Stomach smooth muscle (tissue), 2 donors: ENCODE data around the gene CFAP100.

Experiments used
- H3K27ac ChIP-seq: one replicate; pipeline ENCODE4 v1.7.0; 2013; ENCODE audit warnings: mild to moderate bottlenecking, low read length, inconsistent platforms
- H3K27me3 ChIP-seq, 2 donors: one replicate each; pipeline ENCODE4 v1.7.0; 2013; ENCODE audit warnings: low read length in 2 of 2; ENCODE audit not compliant: insufficient read depth in 2 of 2, control insufficient read depth in 1 of 2
- H3K36me3 ChIP-seq, 2 donors: one replicate each; pipeline ENCODE4 v1.7.0; 2013; ENCODE audit warnings: low read length in 2 of 2; ENCODE audit not compliant: control insufficient read depth in 2 of 2, insufficient read depth in 2 of 2
- H3K4me1 ChIP-seq: one replicate; pipeline ENCODE4 v1.7.0; 2013; ENCODE audit warnings: low read length; ENCODE audit not compliant: control insufficient read depth, insufficient read depth
- H3K4me3 ChIP-seq, 2 donors: one replicate each; pipeline ENCODE4 v1.7.0; 2013; ENCODE audit warnings: low read length in 2 of 2
- H3K9ac ChIP-seq, 2 donors: one replicate each; pipeline ENCODE4 v1.7.0; 2013; ENCODE audit warnings: low read length in 2 of 2, mild to moderate bottlenecking in 1 of 2
- H3K9me3 ChIP-seq, 2 donors: one replicate each; pipeline ENCODE4 v1.7.0; 2013; ENCODE audit warnings: low read length in 2 of 2; ENCODE audit not compliant: control insufficient read depth in 2 of 2
- donor health status: healthy.
- donor health status: Pancreatic carcinoma.

Gene CFAP100

DNA sequence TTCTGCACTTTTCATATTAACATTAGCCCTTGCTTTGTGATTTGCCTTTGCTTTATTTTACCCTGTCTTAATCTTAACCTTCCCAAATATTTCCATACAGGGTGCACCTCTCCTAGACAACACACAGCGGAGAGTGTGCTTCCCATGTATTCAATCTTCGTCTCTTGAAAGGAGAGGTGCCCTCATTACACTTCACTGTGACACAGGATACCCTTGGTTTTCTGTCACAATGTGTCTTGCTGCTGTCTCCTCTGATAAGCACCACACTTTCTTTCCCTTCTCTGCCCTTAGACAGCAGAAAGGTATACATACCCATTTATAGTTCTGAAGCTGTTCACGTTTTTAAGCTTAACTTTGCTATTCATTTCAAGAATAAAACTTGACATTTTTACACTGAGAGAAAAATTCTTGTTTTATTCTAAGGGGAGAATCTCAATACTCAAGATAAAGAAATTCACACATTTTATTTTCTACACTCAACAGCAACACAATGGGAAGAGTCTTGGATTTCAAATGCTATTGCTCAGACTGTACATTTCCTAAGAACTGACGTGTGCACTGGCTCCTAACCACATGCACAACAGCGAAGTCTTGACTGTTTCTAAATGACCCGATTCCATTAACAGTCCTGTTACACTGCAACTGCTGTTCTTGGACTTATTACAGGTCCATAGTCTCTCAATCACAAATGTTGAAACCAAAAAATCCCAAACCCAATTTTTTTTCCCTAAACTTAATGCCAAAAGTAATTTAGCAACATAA, 59.9 kb downstream of the CFAP100 start:
- no peaks in the 10 kb centered on the region for H3K27me3 ChIP-seq
- no peak overlapping the region for H3K4me3 ChIP-seq
- H3K27ac ChIP-seq: no peak overlapping the region
- no peak overlapping the region for H3K9ac ChIP-seq
- H3K36me3 ChIP-seq: peaks cover 44 to 50% of the 10 kb centered on the region in 2 donors
- no peaks in the 10 kb centered on the region for H3K4me1 ChIP-seq
- no peaks in the 10 kb centered on the region for H3K9me3 ChIP-seq

DNA sequence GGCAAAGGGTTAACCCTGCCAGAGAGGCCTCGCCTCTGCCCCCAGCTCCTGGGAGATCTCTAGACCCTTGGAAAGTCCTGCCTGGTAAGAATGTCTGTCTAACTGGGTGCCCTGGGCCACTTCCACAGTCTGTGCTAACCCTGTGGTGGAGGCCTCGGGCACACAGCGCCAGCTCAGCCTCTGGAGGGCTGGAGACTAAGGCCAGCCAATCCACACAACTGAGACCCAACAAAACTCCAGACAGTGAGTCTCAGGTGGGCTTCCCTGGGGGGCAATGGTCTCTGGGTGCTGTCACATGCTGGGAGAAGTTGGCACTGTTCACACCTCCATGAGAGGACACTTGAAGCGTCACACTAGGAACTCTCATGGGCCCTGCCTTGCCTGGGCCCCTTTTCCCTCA, 61.5 kb downstream of the CFAP100 start:
- H3K4me3 ChIP-seq: no peak overlapping the region
- no peak overlapping the region for H3K9ac ChIP-seq
- H3K4me1 ChIP-seq: no peaks in the 10 kb centered on the region
- H3K27me3 ChIP-seq: no peaks in the 10 kb centered on the region
- H3K36me3 ChIP-seq: peaks cover 51 to 52% of the 10 kb centered on the region in 2 donors
- no peaks in the 10 kb centered on the region for H3K9me3 ChIP-seq
- no peak overlapping the region for H3K27ac ChIP-seq

DNA sequence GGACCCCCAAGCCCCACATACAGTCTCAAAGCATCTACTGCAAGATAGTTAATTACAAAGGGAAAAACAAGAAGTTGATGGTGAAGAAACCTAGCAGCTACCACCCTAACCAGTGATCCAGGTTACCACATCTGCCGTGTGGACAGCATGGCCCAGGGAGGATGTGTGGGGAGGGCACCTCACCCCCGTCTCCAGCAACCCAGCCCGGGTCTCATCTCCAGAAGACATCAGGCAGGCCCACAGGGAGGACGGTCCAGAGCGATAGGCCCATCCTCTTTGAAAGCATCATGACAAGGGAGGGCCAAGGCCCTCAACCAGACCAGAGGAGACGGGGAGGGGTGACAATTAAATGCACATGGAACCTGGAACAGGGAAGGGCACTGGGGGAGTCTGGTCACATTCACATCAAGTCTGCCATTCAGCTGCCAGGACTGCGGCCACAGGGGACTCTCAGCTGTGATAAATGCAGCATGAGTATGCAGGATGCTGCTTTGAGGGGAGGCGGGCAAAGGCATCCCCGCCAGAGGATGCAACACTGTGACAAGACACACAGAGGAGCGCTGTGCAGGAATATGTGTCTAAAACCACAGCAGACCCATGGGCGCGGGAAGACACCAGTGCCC, 62.2 kb downstream of the CFAP100 start:
- H3K27ac ChIP-seq: no peak overlapping the region

DNA sequence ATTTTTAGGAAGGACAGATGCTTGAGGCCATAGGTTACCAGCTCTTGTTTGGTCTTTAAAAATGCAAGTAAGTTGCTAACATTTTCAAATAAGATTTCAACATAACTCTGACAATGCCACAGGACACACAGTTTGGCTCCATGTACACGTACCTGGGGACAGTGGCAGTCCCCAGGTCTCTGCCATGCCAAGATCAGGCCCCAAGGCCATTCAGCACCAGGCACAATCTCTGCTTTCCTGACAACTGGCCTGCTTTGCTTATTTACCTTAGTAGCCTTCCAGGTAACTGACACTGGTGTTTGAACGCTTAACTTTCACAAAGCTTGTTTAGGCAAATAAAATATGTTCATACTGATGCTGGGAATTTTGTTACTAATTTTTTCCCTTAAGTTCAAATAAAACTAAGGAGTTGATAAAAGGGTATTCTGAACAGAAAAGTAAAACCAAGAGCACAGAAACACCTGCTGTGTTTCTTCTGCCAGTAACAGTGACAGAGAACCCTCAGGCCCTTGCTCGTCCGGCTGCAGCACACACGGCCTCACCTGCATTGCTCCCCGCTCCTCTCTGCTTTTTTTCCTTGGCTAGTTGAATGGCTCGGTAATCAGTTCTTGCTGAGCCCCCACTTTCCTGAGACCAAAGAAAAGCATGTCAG, 64.5 kb downstream of the CFAP100 start:
- no peaks in the 10 kb centered on the region for H3K4me1 ChIP-seq
- no peak overlapping the region for H3K9ac ChIP-seq
- H3K27me3 ChIP-seq: no peaks in the 10 kb centered on the region
- no peaks in the 10 kb centered on the region for H3K9me3 ChIP-seq
- H3K4me3 ChIP-seq: no peak overlapping the region
- no peak overlapping the region for H3K27ac ChIP-seq
- H3K36me3 ChIP-seq: peaks cover 58 to 63% of the 10 kb centered on the region in 2 donors

More for the DNA sequence above, 62.2 kb downstream of the CFAP100 start:
- H3K9me3 ChIP-seq: no peaks in the 10 kb centered on the region
- H3K4me3 ChIP-seq: no peak overlapping the region
- no peak overlapping the region for H3K9ac ChIP-seq
- H3K27me3 ChIP-seq: no peaks in the 10 kb centered on the region
- peaks cover 51 to 53% of the 10 kb centered on the region in 2 donors for H3K36me3 ChIP-seq
- H3K4me1 ChIP-seq: no peaks in the 10 kb centered on the region

DNA sequence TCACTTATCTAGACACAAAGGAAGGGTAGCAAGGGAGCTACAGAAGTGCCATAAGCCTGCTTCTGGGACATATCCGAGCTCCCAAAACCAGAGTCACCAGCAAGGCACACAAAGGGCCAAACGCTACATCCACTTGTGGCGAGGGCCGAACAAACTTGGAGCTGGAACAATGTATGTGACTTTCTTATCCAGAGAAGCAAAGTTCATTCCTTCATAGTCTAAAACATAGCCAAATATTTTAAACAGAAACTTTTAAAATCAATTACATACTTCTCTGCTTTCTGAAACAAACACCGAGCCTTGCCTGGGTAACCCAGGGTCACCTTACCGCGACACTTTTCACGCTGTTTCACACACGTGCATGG, 65.0 kb downstream of the CFAP100 start:
- no peak overlapping the region for H3K9ac ChIP-seq
- no peak overlapping the region for H3K27ac ChIP-seq
- H3K36me3 ChIP-seq: peaks cover 62 to 69% of the 10 kb centered on the region in 2 donors
- H3K4me1 ChIP-seq: no peaks in the 10 kb centered on the region
- no peaks in the 10 kb centered on the region for H3K9me3 ChIP-seq
- no peak overlapping the region for H3K4me3 ChIP-seq
- no peaks in the 10 kb centered on the region for H3K27me3 ChIP-seq

DNA sequence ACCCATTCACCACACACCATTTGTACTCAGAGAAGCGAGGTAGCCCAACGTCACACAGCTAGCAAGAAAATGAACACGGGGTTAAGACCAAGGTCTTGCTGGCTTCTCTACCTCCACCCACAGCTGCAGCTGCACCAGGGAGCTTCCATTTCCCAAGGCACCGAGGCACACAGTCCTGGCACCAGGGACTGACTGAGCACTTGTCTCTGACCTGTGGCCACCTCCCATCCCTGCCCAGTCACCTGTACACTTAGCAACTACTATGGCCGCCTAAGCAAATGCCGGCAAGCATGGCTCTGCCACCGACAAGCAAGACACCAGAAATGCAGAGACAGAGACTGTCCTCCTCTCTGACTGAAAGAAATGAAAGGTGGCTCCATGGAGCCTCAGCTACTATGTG, 65.7 kb downstream of the CFAP100 start:
- Histone ChIP-seq H3K27me3 (no peaks in the 10 kb centered on the region), H3K4me1 (peaks cover 2% of the 10 kb centered on the region), H3K9ac (no peak overlapping the region), H3K27ac (no peak overlapping the region), H3K36me3 (peaks cover 68 to 75% of the 10 kb centered on the region in 2 donors), H3K4me3 (no peak overlapping the region), H3K9me3 (no peaks in the 10 kb centered on the region)

DNA sequence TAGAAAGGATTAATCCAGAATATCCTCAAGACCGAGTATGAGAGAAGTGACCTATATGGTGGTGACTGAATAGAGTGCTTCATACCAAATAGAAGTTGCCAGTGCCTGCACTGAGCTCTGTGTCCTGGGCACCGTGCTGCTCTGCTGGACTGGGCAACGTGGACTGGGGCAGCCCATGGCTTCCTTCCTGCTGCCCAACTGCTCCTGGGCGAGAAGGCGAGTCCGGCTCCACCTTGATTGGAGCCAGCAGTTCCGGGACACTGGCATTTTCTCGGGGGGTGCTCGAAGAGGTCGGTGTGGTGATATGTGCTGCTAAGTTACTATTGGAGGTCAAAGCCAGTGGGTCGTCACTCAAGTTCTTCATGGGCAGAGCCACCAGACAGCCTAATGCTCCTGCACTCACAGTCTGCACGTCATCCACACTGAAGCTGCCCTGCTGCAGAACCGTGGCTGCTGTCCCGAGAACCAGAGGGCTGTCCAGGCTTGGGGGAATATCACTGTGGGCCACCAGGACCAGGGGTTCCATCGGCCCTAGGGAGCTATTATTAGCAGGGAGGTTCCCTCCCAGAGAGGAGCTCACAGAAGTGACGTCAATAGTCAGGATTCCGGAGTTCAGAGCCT, 66.9 kb downstream of the CFAP100 start:
- H3K27ac ChIP-seq: no peak overlapping the region
- H3K4me3 ChIP-seq: no peak overlapping the region
- H3K9me3 ChIP-seq: no peaks in the 10 kb centered on the region
- H3K4me1 ChIP-seq: peaks cover 2% of the 10 kb centered on the region
- no peak overlapping the region for H3K9ac ChIP-seq
- peaks cover 74 to 84% of the 10 kb centered on the region in 2 donors for H3K36me3 ChIP-seq
- no peaks in the 10 kb centered on the region for H3K27me3 ChIP-seq

DNA sequence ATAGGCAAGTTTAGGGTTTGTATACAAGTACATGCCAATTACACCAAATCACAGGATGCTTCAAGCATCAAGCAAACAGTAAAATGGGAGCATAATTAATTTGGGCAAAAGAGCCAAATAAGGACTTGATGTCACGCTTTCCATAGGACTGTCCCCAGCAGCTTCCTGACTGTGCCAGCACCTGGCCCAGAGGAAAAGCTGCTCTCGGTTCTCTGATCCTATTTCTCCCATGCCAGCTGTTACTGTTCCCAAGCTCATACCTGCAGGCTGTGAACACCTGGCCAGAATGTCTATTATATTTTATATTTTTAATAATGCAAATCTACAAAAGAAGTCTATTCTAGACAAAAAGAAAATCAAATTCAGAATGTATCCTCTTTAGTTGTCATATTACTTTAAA, 68.8 kb downstream of the CFAP100 start:
- no peak overlapping the region for H3K27ac ChIP-seq
- H3K9me3 ChIP-seq: no peaks in the 10 kb centered on the region
- H3K4me3 ChIP-seq: no peak overlapping the region
- no peaks in the 10 kb centered on the region for H3K27me3 ChIP-seq
- peaks cover 9% of the 10 kb centered on the region for H3K4me1 ChIP-seq
- peaks cover 81 to 86% of the 10 kb centered on the region in 2 donors for H3K36me3 ChIP-seq
- no peak overlapping the region for H3K9ac ChIP-seq

DNA sequence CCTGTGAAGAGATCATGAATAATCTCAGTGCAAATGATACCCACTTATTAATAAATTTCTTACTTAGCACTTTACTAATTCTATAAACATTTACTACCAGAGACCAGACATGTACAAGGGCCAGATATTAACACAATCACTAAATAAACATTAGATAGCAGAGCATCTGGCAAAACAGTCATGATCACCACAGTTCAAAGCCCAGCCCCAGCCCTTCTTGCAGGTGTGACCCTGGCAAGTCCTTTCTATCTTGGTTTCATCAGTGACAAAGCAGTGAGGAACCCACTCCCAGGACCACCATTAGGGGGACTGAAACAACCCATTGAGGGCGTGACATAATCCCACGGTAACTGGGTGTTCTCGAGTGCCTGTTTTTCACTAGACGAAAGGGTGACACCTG, 69.4 kb downstream of the CFAP100 start:
- no peaks in the 10 kb centered on the region for H3K27me3 ChIP-seq

DNA sequence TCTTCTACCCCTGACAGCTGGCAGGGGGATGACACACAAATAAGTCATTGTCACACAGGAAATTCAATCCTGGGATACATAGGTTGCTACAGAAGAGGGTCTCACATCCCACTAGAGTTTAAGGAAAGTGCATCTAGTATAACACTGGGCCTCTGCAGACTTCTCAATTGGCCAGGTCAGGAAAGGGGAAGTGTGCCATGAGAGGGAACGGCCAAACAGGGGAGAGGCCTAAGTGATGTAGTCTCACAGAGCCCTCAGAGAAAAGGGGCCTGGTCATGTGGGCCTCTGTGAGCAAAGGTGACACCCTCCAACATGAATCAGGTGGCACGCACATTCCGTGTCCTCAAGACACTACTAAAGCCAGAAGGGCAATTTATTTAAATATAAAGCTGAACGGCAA, 69.8 kb downstream of the CFAP100 start:
- Histone ChIP-seq H3K27ac (no peak overlapping the region), H3K36me3 (peaks cover 85 to 87% of the 10 kb centered on the region in 2 donors), H3K27me3 (no peaks in the 10 kb centered on the region), H3K4me1 (peaks cover 9% of the 10 kb centered on the region), H3K9me3 (no peaks in the 10 kb centered on the region), H3K4me3 (no peak overlapping the region), H3K9ac (no peak overlapping the region)

More for the DNA sequence above, 69.4 kb downstream of the CFAP100 start:
- H3K4me3 ChIP-seq: no peak overlapping the region
- H3K4me1 ChIP-seq: peaks cover 9% of the 10 kb centered on the region
- H3K9ac ChIP-seq: no peak overlapping the region
- H3K9me3 ChIP-seq: no peaks in the 10 kb centered on the region
- H3K36me3 ChIP-seq: peaks cover 85 to 87% of the 10 kb centered on the region in 2 donors
- H3K27ac ChIP-seq: no peak overlapping the region
